ENCODE results near the gene CYGB.

GRCh38 chr17:76487451-76488192 lies 49.9 kb downstream of the CYGB start:
- TF ChIP-seq POLR2A (IDR thresholded peaks at IDR 0.05) = no peak
- TF ChIP-seq CTCF (IDR thresholded peaks at IDR 0.05) = no peak
